ENCODE data around the gene PTH1R.

The PTH1R gene

GRCh38 chr3:46926871-46927717 lies 49.6 kb downstream of the PTH1R start:
- in situ Hi-C loops (cut with HindIII; ENCODE audit: low sequenced_read_pairs): no loop called here

- in situ Hi-C loops (cut with HindIII; ENCODE audit: low sequenced_read_pairs): no loop called here
Measured at GRCh38 chr3:46927718-46928073, 50.2 kb downstream of the PTH1R start.

- in situ Hi-C loops (cut with HindIII; ENCODE audit: low sequenced_read_pairs): no loop called here
Measured at GRCh38 chr3:46928282-46928681, 50.8 kb downstream of the PTH1R start.

GRCh38 chr3:46929324-46929723 lies 51.8 kb downstream of the PTH1R start:
- in situ Hi-C loops (cut with HindIII; ENCODE audit: low sequenced_read_pairs): no loop called here

DNA sequence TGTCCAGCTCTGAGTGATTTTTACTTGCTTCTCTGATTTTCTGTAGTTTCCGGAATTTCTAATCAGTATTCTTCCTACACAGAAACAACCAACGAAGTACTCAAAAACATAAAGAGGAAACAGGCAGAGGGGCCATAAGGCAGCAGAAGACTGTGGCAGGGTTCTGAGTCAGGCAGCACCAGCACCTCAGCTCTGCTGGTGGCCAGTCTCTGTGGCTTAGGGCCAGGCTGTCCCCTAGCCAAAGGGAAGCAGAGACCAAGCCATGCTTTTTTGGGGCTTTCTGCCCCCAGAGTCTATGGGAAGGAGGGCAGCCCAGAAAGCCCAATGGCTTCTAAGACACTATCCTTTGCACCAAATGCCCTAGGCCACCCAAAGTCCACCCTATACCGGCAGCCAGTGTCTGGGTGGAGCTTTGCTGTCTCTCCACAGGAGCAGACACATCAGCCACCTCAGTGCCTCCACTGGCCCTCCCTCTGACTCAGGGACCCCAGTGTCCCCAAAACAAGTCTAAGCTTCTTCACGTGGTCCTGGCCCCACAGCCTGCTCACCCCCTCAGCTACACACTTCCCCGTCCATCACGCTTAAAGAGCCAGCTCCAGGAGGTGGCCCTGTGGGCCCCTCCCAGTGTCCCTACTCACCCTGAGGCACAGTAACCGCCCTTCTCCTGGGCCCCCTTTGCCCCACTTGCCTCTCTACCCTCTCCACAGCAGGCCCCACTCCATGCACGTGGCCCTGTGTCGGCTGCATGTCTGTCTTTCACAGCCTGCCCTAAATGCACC lies 52.8 kb downstream of the PTH1R start:
- in situ Hi-C loops (cut with HindIII; ENCODE audit: low sequenced_read_pairs): loop anchor here (5.0 to 10.0 kb wide), 2 partner anchors 77 to 114 kb away; no protein-coding TSS in a partner anchor

- in situ Hi-C loops (cut with HindIII; ENCODE audit: low sequenced_read_pairs): loop anchor here (5.0 to 10.0 kb wide), 2 partner anchors 76 to 114 kb away; no protein-coding TSS in a partner anchor
Measured at GRCh38 chr3:46930945-46931403, 53.5 kb downstream of the PTH1R start.

GRCh38 chr3:46931631-46932331 lies 54.3 kb downstream of the PTH1R start:
- in situ Hi-C loops (cut with HindIII; ENCODE audit: low sequenced_read_pairs): loop anchor here (5.0 to 10.0 kb wide), 2 partner anchors 76 to 113 kb away; no protein-coding TSS in a partner anchor

GRCh38 chr3:46932455-46933225 lies 55.1 kb downstream of the PTH1R start:
- in situ Hi-C loops (cut with HindIII; ENCODE audit: low sequenced_read_pairs): loop anchor here (5.0 to 10.0 kb wide), 2 partner anchors 75 to 112 kb away; no protein-coding TSS in a partner anchor

GRCh38 chr3:46933261-46933660 lies 55.7 kb downstream of the PTH1R start:
- in situ Hi-C loops (cut with HindIII; ENCODE audit: low sequenced_read_pairs): loop anchor here (5.0 to 10.0 kb wide), 2 partner anchors 74 to 112 kb away; no protein-coding TSS in a partner anchor

GRCh38 chr3:46934072-46934471 lies 56.6 kb downstream of the PTH1R start:
- in situ Hi-C loops (cut with HindIII; ENCODE audit: low sequenced_read_pairs): loop anchor here (5.0 to 10.0 kb wide), 2 partner anchors 73 to 111 kb away; no protein-coding TSS in a partner anchor

DNA sequence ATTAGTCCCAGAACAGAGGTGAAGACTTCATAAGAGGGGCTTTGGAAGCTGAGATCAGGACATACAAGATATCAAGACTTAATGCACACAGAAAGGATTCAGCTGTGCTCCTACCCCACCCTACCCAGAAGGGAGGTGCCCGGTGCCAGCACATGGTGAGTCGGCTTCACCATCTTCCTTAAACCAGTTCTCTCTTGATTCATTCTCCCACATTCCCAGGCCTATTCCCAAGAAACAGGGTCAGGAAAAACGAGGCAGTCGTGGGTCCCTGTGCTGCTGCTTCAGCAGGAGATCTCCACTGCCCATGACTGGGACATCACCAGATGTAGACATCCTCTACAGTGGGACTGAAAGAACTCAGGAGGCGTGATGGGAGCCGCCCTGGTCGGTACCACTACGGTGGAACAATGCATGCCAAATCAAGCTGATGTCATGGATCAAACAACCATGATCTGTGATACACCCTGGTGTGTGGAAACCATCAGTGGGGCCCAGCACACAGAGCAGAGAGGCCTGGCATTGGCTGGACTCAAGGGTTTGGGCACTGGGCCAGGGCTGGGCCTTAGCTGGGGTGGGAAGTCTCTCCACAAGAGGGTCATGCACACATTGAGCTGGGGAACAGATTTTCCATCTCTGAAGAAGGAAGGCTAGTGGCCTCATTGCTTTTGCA lies 57.1 kb downstream of the PTH1R start:
- in situ Hi-C loops (cut with HindIII; ENCODE audit: low sequenced_read_pairs): loop anchor here (5.0 to 10.0 kb wide), 2 partner anchors 73 to 110 kb away; no protein-coding TSS in a partner anchor

GRCh38 chr3:46935168-46935858 lies 57.8 kb downstream of the PTH1R start:
- in situ Hi-C loops (cut with HindIII; ENCODE audit: low sequenced_read_pairs): loop anchor here (10.0 kb wide), 1 partner anchor 109 kb away; no protein-coding TSS in a partner anchor

DNA sequence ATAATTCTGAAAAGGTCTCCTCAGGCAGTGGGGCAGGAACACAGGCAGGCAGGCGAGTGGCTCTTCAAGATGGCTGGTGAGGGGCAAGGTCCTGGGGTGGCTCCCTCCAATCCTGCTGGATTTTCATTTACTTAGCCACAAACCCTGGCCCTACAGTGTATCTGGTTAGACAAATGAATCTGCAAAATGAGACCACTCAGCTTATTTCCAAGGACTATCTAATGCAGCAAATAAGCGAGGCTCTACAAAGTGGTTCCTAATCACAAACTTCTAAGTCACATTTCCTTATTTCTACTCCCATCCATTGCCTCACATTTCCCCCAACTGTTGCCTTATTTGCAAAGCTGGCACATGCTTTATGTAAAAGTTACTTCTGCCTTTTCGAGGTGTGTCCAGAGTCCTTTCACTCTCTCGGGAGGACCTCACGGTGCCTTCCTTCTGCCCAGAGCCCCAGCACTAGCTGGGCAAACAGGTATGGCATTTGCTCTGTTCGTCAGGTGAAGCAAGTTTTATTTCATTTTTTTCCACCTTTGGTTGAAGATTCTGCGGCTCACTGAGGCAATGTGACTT lies 58.6 kb downstream of the PTH1R start:
- in situ Hi-C loops (cut with HindIII; ENCODE audit: low sequenced_read_pairs): loop anchor here (10.0 kb wide), 1 partner anchor 109 kb away; no protein-coding TSS in a partner anchor

GRCh38 chr3:46936733-46937250 lies 59.3 kb downstream of the PTH1R start:
- in situ Hi-C loops (cut with HindIII; ENCODE audit: low sequenced_read_pairs): loop anchor here (10.0 kb wide), 1 partner anchor 108 kb away; no protein-coding TSS in a partner anchor

GRCh38 chr3:46938118-46938517 lies 60.6 kb downstream of the PTH1R start:
- in situ Hi-C loops (cut with HindIII; ENCODE audit: low sequenced_read_pairs): loop anchor here (10.0 kb wide), 1 partner anchor 107 kb away; no protein-coding TSS in a partner anchor

DNA sequence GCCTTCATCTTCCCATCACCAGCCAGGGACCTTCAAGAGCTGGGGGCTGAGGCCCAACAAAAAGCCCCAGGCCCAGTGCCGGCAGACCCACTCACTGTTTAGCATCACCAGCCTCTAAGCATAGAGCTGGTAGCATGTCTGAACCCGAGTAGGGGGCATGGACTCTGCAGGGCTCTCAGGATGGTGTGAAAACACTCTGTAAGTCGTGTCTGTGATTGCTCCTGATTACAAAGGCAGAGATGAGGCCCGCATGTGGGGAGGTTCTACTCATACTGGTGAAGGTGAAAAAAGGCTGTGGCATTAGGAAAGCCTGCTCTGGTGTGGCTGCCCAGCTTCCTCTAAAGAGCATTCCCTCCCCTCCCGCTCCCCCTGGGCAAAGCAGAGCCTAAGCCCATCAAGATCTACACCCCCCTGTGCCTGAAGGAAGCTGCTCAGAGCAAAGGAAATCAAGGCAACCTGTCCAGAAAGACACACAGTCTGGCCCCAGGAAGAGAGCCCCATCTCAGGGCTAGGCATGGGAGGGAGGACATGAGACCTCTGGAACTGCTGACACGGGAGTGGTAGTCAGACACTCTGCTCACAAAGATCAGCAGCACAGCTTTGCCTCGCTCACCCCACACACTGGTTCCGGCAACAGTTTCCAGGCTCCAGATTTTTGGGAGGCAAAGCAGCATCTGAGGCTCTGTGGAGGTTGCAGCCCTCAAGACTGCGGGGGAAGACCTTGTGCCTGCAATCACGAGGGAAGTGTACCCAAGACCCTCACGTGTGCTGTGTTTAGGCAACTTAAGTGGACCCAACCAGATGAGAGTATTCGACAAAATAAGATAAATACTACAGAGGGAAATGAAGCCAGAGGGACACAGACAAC lies 62.3 kb downstream of the PTH1R start:
- in situ Hi-C loops (cut with HindIII; ENCODE audit: low sequenced_read_pairs): loop anchor here (10.0 kb wide), 1 partner anchor 105 kb away; no protein-coding TSS in a partner anchor

DNA sequence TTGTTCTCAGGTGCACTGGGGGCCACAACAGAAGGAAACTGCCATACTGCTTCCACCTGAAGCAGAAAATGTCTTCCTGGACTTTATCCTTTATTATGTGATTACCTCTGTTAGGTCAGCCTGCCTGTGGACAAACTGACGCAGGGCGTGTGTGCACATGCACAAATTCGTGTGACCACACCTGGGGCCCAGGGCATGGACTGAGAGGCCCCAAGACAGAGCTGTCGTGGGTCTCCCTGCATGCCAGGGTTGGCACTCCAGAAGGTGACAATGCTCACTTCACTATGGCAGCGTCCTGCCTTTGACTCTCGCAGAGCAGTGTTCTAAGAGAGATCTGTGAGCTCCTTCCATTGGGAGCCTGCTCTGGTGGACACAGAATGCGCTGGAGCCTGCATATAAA lies 64.6 kb downstream of the PTH1R start:
- in situ Hi-C loops (cut with HindIII; ENCODE audit: low sequenced_read_pairs): no loop called here

All from endothelial cell of hepatic sinusoid (primary cell).